ENCODE measurements around the gene C1orf105. TPM values are rescaled to one million over a fixed set of nuclear protein-coding genes. Genes with fewer than 3 reads are reported as not detected.
"Not testable (repeated sequence)": the region's sequence is repeated elsewhere in the genome, so short reads cannot be mapped to it uniquely, and the experiment has no call there.

Gene C1orf105
- total RNA-seq, 1 donor from 2014 or later = 2.8 TPM

DNA sequence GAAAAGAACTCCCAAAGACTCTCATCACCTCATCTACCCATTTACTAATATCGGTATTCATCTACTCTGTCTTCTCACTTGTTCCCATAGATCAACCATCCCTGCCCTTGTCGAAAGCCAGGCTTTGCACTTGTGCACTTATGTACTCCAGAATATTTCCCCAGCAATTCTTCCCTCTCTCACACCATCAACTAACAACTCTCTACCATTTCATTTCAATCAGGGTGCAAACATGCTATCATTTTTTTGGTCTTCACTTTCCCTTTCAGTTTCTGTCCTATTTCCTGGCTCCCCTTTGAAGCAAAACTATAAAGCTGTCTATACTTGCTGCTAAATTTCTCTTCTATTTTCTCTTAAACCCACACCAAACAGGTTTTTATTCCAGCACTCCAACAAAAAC, 6.7 kb downstream of the C1orf105 start:
- DNase-seq = no peak

DNA sequence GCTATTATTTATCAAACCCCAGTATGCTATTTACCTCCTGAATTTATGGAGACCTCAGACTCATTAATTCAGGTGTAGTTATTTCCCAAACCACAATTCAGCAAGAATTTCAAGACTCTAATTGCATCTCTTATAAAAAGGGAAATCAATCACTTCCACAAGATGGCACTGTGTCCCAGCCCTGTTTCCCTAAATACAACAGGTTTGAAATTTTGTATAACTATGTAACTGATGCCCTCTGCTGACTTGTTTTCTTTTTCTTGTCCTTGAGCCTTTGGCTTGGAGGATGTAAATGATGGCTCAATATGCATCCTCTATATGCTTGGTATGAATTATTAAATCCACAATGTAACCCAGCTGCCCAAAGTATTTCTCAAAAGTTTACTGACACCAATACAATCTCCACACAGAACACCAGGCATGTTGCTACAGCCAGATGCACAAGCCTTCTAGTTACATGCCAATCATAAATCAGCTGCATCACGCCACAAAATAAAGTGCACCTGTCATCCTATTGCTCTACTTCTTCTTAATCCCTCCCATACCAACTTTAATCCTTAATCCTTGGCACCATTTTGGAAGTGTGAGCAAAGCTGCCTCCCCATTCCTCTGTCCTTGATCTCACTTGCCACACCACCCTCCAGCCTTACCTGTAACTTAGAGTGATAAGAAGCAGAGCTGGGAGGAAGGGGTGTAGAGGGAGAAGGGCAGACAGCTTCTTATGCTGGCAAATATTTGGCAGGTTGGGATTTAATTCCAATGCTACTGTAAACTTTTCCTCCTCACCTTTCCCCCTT, 9.0 kb downstream of the C1orf105 start:
- DNase-seq = peak; percentile 81

DNA sequence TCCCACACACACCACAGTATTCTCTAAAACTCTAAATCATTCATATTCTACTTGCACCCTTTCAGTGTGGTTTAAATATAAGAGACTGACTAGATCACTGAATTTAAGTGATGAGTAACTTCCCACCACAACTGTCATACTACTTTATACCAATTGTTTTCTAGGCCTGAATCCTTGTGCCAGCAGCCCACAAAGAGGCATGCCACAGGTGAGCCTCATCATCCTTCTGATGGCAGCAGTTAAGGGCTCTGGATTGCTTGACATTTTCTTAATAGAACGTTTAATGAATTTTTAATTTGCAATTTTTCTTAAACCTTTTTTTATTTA, 9.6 kb downstream of the C1orf105 start:
- DNase-seq = no peak

DNA sequence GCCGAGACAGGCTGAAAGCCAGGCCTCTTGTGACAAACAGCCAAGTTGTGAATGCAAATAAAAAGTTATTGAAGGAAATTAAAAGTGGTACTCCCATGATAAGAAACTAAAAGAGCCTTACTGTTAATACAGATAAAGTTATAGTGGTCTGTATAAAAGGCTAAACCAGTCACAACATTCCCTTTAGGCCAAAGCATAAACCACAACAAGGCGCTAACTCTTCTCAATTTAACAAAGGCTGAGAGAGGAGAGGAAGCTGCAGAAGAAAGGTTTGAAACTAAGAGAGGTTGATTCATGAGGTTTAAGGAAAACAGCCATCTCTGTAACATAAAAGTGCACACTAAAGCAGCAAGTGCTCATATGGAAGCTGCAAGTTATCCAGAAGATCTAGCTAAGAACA, 10.7 kb downstream of the C1orf105 start:
- no peak for DNase-seq

DNA sequence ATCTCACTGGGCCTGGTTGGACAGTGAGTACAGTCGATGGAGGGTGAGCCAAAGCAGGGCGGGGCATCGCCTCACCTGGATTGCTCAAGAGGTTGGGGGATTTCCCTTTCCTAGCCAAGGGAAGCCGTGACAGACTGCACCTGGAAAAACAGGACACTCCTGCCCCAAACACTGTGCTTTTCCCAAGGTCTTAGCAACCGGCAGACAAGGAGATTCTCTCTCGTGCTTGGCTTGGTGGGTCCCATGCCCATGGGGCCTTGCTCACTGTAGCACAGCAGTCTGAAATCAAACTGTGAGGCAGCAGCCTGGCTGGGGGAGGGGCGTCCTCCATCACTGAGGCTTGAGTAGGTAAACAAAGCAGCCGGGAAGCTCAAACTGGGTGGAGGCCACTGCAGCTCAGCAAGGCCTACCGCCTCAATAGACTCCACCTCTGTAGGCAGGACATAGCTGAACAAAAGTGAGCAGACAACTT, 11.3 kb downstream of the C1orf105 start:
- no peak for DNase-seq

DNA sequence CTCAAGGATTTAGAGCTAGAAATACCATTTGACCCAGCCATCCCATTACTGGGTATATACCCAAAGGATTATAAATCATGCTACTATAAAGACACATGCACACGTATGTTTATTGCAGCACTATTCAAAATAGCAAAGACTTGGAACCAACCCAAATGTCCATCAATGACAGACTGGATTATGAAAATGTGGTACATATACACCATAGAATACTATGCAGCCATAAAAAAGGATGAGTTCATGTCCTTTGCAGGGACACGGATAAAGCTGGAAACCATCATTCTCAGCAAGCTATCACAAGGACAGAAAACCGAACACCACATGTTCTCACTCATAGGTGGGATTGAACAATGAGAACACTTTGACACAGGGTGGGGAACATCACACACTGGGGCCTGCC, 16.7 kb downstream of the C1orf105 start:
- DNase-seq = not testable (repeated sequence)

DNA sequence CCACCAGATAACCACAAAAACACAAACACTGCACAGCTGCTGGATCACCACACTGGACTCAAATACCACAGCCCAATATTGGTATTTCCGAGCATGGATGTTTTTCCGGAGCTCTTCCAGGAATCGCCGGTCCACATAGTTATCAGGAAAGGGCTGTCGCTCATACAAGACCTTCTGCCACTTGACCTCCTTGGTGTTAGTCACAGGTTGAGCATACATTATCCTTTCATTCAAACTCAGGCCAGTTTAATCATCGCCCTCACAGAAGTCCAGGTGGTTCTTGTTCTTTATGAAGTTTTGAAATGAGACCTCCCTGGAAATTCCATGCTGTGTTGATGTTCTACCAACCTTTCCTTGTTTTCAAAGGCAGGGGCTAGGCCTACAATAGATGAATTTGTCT, 21.9 kb downstream of the C1orf105 start:
- no peak for DNase-seq

DNA sequence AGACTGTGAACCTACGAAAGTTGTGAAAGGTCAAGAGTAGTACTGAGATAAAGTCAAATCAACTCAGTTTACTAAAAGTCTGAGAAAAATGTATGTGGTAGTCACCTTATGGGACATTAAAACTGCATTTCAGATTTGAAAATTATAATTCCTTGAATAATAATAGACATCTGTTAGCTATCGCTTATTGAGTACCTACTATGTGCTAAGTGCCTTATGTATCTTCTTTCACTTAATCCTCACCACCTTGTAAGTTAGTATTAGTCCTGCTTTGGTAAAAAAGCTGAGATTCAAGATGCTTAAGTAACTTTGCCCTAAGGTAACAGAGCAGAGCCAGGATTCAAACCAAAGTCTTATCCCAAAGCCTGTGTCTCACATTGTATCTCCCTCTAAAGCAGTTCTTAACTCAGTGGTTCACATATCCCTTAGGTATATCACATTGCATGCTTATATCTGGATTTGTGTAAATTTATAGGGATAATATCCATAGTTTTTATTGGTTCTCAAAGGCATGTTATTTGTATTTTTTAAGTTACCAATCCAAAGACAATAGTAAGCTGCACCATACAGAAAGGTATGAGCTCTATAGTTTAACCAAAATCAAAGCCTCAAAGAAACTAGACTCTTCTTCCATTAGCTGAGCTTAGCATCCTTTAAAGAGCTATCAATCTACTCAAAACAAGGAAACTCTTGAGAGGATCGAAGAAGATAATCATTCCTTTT, 22.5 kb downstream of the C1orf105 start:
- DNase-seq = no peak

DNA sequence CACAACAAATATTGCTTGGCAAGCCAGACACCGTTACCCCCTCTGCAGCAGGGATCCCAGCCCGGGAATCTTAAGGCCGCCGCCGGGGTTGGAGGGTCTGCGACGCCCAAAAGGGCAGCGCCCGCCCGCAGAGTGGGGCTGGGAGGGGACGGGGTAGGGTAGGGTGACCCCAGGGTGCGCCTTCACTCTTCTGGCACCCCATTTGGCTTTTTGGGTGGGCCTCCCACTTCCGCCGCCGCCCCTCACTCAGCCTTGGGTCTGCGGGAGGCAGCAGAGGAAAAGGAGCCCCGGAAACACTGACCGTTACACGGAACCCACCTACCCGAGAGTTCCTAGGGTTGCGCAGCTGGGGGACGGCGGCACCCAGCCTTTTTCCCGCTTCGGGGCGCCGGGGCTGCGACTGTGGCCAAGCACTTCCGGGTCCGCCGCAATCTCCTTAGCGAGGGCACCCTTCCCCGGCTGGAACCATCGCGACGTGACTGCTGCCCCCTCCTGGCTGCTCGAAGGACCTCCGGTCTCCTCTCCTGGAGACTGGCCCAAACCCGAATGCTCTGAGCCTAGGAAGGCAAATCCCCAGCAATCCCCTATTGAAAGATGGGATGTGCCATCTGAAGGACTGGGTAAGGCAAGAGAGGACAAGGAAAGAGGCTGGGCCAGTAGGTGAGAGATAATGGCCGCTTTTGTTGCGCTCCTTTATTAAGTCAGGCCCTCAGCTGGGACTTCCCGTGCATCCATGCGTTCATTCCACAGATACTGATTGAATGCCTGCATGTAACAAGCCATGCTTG, 23.4 kb downstream of the C1orf105 start, which contains the start of gene PIGC:
Gene PIGC (minus strand): TSS at position 404 of the 788 bp plus-strand sequence. CDS start 1,447 bp downstream, outside the sequence.
- peak; percentile 88 for DNase-seq

DNA sequence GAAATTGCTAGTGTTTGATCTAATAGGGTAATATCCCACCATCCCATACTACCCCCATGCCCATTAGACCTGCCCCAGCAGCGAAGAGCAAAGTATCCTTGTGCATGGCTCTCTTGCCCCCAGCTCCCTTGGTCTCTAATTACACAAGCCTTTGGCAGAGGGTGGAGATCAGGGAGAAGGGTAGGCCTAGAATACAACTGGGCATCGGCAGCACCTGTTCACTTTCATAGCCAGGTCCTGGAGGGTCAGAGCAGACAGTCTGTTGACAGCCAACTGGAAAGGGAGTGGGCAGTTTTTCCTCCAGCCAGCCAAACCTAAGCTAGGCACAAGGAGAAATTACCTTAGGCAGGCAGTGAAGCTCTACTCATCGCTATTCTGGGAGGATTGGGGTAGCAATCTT, 26.1 kb downstream of the C1orf105 start:
- DNase-seq = no peak

DNA sequence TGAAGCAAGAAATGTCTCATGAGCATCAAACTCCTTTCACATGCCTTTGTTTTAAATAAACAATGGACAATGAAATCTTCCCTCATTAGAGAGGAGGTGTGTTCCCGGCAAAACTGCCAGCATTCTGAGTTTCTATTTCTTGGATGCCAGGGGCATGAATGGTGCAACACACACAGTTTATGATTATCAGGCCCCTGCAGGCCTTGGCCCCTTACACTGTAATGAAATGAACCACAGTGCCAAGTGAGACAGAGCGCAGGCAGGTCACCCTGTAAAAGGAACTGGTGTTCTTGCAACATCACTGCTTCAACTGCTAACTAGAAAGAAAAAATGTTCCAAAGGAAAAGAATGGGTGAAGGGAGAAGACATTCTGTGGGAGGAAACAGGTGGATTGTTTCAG, 27.2 kb downstream of the C1orf105 start:
- DNase-seq = no peak

DNA sequence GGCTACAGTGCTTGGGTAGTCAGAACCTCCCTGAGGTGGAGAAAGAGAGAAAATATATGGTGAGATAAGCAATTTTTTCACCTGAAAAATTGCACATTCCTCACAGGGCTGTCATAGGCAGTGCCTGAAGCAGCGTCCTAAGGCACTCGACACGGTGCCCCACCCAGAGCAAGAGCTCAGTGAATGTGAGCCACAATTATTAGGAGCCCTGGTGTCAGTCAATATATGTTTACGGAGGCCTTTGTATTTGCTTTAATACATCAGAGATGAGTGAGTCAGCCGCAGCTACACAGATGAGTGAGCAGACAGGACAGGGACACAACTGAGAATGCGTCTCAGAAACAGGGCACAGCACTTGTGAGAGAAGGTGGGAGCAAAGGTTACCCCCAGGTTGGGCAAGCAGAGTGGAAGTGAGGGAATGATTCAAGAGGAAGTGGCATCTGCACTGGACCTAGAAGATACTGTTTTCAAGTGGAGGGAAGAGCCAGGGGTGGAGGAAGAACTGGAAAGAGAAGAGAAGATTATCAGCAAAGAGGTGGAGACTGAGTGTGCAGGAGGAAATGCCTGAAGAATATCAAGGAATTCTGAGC, 28.6 kb downstream of the C1orf105 start:
- DNase-seq = no peak

DNA sequence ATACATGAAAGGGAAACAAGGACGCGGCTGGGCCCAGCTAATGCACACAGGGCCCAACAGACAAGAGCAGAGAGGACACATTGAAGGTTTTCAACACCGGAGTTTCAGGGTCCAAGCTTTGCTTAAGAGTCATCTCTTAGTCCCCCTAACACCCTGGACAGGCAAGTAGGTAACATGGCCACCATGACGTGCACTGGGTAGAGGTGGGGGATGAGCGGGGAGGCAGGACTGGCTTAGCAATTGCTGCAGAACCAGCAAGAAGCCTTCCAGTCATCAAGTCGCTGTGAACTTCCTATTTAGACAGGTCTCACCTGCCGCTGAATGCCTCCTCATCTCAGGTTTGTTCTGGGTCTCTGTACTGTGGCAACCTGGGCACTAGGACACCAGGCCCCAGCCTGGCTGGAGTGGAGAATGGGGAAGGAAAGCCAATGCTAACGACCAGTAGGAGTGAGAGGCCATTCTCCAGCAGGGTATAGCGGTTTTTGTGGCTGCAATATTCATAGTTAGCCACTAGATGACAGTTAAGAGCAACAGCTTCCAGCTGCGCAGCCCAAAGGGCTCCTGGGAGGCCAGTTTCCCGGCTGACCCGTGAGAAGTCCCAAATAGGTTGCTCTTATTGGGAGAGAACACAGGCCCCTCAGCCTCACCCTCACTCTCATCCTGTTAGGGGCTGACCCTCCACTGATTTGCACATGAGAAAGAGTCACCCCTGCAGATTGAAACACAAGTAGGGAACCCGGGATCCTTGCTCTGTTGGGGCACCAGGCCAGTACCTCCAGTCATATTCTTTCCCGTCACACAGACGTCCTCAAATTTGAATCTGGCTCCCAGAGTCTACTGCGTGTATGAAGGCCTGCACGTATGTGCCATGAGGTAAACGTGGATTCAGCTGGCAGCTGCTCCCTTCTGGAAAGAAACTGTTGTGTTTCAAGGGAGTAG, 29.4 kb downstream of the C1orf105 start:
- no peak for DNase-seq

DNA sequence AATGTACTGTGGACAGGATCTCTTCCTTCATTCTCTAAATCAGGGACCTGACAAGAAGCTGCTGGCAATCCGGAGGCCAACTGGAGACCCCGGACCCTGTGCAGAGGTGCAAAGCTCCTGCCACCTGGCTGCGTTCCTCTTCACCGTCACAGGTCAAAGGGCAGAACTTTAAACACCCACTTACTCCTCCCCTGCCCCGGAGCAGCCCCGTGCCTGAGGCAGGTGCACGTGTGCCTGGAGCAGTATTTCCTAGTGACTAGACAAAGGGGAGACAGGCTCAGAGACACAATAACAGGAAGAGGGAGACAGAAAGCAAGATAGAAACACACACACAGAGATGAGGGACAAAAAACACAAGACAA, 30.0 kb downstream of the C1orf105 start:
- no peak for DNase-seq

DNA sequence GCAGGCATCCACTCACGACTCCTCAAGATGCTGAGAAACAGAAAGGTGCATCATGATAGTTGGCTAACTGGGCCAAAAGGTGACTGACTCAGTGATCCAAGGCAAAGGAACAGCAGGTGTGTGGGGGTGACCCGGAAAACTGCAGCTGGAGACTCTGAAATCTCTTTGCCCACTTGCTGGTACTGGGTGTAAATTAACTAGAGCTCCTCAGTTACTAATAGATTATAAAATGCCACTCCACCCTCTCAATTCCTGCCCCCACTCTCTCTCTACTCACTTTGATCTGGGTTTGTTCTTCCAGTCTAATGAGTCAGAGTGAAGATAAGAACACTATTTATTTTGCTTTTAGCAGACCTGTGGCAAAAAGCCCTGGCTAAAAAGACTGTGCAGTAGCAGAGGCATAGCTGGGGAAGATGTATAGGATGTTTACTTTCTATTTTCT, 30.5 kb downstream of the C1orf105 start:
- no peak for DNase-seq

DNA sequence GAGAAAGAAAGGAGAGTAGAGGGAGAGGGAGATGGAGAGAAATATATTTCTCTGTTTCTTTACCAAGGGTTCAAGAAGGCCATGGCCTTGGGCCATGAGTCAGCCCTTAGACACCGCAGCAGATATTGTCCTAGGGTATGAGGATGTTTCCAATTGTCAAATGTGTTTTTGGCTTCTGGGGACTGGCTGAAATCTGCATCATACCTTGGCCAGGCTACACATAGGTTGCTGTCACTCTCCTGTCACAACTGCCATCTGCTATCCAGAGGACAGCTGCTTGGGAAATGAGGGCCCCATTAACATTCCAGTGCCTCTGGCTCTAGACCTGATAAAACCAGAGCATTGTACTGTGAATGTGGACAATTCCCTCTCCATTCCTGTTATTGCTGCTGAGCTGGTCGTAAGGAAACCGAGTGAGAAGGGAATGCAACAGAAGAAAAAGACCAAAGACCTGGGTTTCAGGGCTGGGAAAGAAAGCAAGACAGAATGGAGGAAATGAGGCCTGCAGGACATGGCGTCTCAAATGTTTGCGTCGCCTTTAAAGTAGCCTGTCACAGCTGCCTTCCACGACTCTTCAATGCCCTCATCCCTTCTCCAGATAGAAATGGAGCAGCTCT, 32.2 kb downstream of the C1orf105 start:
- no peak for DNase-seq

DNA sequence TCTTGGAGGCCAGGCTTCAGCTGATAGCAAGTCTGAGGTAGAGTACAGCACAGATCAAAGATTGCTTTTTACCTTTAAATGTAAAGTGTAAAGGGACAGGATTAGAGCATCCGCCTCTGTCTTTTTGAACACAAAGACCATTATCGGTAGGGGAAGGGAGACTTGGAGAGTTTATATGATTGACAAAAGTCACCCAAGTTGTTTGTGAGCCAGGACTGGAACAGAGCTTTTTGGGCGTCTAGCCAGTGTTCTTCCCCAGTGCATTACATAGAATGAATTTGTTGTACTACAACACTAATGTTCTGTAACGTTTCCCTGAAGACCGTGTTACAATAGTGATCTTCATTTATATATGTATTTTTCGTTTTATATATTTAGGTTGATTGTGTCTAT, 32.7 kb downstream of the C1orf105 start:
- no peak for DNase-seq

DNA sequence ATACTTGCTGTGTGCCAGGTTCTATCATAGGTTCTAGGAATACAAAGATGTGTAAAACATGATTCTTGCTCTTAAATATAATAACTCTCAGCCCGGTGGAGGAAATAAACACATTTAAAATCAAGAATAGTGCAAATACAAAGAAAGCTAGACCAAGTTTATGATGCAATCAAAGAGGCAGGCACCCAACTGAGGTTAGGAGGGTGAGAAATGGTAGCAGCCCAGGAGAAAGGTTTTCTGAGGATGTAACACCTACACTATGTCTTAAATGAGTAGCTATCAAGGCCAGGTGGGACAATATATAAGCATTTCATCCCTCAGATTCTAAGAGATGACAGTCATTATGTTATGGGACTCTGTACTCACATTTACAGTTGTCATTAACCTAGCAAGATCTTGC, 33.1 kb downstream of the C1orf105 start:
- no peak for DNase-seq

DNA sequence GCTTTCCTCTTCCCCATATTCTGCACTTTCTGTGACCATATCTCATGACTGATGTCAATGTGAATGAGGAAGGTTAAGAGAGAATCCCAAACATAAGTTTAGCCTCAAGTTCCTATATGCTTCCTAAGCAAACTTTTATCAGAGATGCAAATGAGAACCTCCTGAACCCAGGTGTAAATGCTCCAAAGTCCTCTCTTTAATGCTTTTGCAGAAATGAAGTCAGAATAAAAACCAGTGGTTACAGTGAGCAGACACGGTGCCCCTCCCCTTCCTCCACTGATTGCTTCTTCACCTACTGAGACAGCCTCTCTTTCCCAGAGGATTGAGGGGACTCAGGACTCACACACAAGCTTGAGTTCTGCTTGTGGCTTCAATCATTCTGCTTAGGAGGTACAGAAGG, 35.0 kb downstream of the C1orf105 start:
- DNase-seq = no peak

DNA sequence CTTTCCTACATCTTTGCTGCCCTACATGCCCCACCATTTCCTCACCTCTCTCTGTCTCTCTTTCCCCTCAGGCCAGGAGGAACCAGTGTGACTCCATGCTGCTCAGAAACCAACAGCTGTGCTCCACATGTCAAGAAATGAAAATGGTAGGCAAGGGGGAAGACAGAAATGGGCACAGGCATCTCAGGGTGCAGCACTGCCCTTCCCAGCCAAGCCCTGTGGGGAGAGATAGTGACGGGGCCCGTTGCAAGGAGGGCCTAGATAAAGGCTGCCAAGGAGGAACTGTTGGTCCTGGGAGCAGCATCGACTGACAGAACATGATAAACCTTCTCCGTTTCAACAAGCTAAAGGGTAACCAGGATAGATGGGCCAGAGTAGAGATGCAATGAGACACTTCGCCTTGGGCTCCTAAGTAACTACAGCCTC, 35.9 kb downstream of the C1orf105 start:
- DNase-seq = no peak

Measured in skin of body (tissue), 2 donors.